GM12891 (cell line): ENCODE results near the gene CPOX.

ENCODE experiments used
- PAX5 ChIP-seq: IDR thresholded peaks from 2 replicates; pipeline ENCODE4 v1.6.1; 2011; ENCODE audit warnings: low read length, moderate library complexity, mild to moderate bottlenecking; ENCODE audit not compliant: insufficient read depth, severe bottlenecking
- POLR2A ChIP-seq: IDR thresholded peaks from 2 replicates; pipeline ENCODE4 v1.6.1; 2011; ENCODE audit warnings: low read depth, low read length, control low read depth
- POLR2AphosphoS5 ChIP-seq: IDR thresholded peaks from 2 replicates; pipeline ENCODE4 v1.6.1; 2011; ENCODE audit warnings: low read depth, low read length, control low read depth
- POU2F2 ChIP-seq: IDR thresholded peaks from 2 replicates; pipeline ENCODE4 v1.6.1; 2011; ENCODE audit warnings: low read depth, mild to moderate bottlenecking, control low read depth, low read length, moderate library complexity
- SPI1 ChIP-seq: IDR thresholded peaks from 2 replicates; pipeline ENCODE4 v1.6.1; 2011; ENCODE audit warnings: low read depth, low read length, control low read depth
- TAF1 ChIP-seq: IDR thresholded peaks from 2 replicates; pipeline ENCODE4 v1.6.1; 2011; ENCODE audit warnings: low read depth, low read length, control low read depth

- TF ChIP-seq TAF1 (no peak), POLR2A (no peak), POLR2AphosphoS5 (no peak), SPI1 (no peak), POU2F2 (no peak), PAX5 (no peak)
These were observed 37.0 kb upstream of the CPOX start for GRCh38 chr3:98630416-98630815.
